H1 (cell line): ENCODE results near the gene CORO7. TPM values are rescaled to one million over a fixed set of nuclear protein-coding genes. Genes with fewer than 3 reads are reported as not detected.

ENCODE experiments used
- CTCF ChIA-PET: fragments of 300-600 bp; sonication (Branson Sonifier 250); formaldehyde crosslinking; loops from one replicate; lab custom pipeline; 2021; ENCODE audit not compliant: partially characterized antibody; lab: Charles Lee
- POLR2A ChIA-PET: fragments of 300-600 bp; sonication (Branson Sonifier 250); formaldehyde crosslinking; loops from one replicate; lab custom pipeline; 2021; ENCODE audit warnings: inconsistent platforms; ENCODE audit not compliant: partially characterized antibody; lab: Charles Lee
- DNase-seq, 2 experiments: peaks; one replicate each; pipeline versions ENCODE4 v3.0.0 to v3.0.0-alpha.2; 2010 to 2022; ENCODE audit warnings: low spot score in 2 of 2, low read depth in 1 of 2, mixed read lengths in 1 of 2
- FAIRE-seq: peaks from 2 replicates; lab custom pipeline; 2011; peaks lifted over from hg19 to GRCh38; lab: Jason Lieb, UNC
- H2AFZ ChIP-seq: 2 replicates; pipeline ENCODE4 v1.8.1; 2012; ENCODE audit warnings: low read length, inconsistent platforms
- H2AK5ac ChIP-seq: 2 replicates; pipeline ENCODE4 v1.6.1; 2013; ENCODE audit warnings: low read depth, low read length
- H2BK120ac ChIP-seq: replicated peaks from 2 replicates; pipeline ENCODE3; 2013; ENCODE audit warnings: low read depth, low read length, inconsistent platforms
- H2BK12ac ChIP-seq: 2 replicates; pipeline ENCODE4 v1.6.1; 2013; ENCODE audit warnings: low read depth, low read length
- H2BK15ac ChIP-seq: 2 replicates; pipeline ENCODE4 v1.6.1; 2013; ENCODE audit warnings: low read length
- H2BK20ac ChIP-seq: 2 replicates; pipeline ENCODE4 v1.6.1; 2013; ENCODE audit warnings: low read length
- H2BK5ac ChIP-seq: 2 replicates; pipeline ENCODE4 v1.6.1; 2013; ENCODE audit warnings: low read depth, low read length
- H3K14ac ChIP-seq: 2 replicates; pipeline ENCODE4 v1.6.1; 2013; ENCODE audit warnings: inconsistent platforms; ENCODE audit not compliant: insufficient read length
- H3K18ac ChIP-seq: 2 replicates; pipeline ENCODE4 v1.6.1; 2013; ENCODE audit warnings: low read length; ENCODE audit errors: extremely low read depth
- H3K23ac ChIP-seq: 2 replicates; pipeline ENCODE4 v1.6.1; 2013; ENCODE audit warnings: inconsistent platforms; ENCODE audit not compliant: insufficient read length
- H3K23me2 ChIP-seq: 2 replicates; pipeline ENCODE4 v1.6.1; 2013; ENCODE audit warnings: low read depth, low read length
- H3K27ac ChIP-seq: 2 replicates; pipeline ENCODE4 v1.6.1; 2011; ENCODE audit warnings: low read depth, low read length, inconsistent platforms
- H3K27me3 ChIP-seq, 4 experiments: replicated peaks in 1 of 4; 1 replicate in 1 of 4; 2 replicates in 3 of 4; pipeline versions ENCODE4 v1.6.1 to v1.8.1; 2011 to 2013; ENCODE audit warnings: low read length in 3 of 4, mild to moderate bottlenecking in 3 of 4, inconsistent platforms in 2 of 4, mixed read lengths in 2 of 4, moderate library complexity in 1 of 4; ENCODE audit not compliant: control insufficient read depth in 3 of 4, insufficient read depth in 3 of 4; ENCODE audit errors: extremely low read depth in 1 of 4
- H3K36me3 ChIP-seq, 4 experiments: 2 replicates each; pipeline versions ENCODE4 v1.6.1 to v1.8.1; 2011 to 2013; ENCODE audit warnings: mild to moderate bottlenecking in 4 of 4, low read length in 3 of 4, moderate library complexity in 2 of 4, control low read depth in 1 of 4, inconsistent platforms in 1 of 4; ENCODE audit not compliant: insufficient read depth in 4 of 4, control insufficient read depth in 2 of 4
- H3K4ac ChIP-seq: replicated peaks from 2 replicates; pipeline ENCODE3; 2013; ENCODE audit warnings: low read length, low read depth, mixed read lengths, inconsistent platforms; ENCODE audit not compliant: insufficient read length
- H3K4me1 ChIP-seq, 4 experiments: replicated peaks in 1 of 4; 1 replicate in 1 of 4; 2 replicates in 3 of 4; pipeline versions ENCODE4 v1.6.1 to v1.8.1; 2011 to 2013; ENCODE audit warnings: low read length in 3 of 4, inconsistent platforms in 2 of 4, mixed read lengths in 1 of 4; ENCODE audit not compliant: insufficient read depth in 4 of 4, control insufficient read depth in 3 of 4
- H3K4me2 ChIP-seq, 2 experiments: 2 replicates each; pipeline versions ENCODE4 v1.6.1 to v1.8.1; 2011 to 2013; ENCODE audit warnings: low read depth in 2 of 2, low read length in 2 of 2, control low read depth in 1 of 2, inconsistent platforms in 1 of 2, mild to moderate bottlenecking in 1 of 2; ENCODE audit not compliant: insufficient read depth in 1 of 2
- H3K4me3 ChIP-seq, 4 experiments: fragments of 200-600, 300-600 bp in 1 of 4; sonication (generic), shearing (Covaris generic), sonication (Bioruptor Twin) in 1 of 4; 2 replicates each; pipeline versions ENCODE4 v1.5.1 to v1.8.1; 2011 to 2016; ENCODE audit warnings: low read length in 4 of 4, low read depth in 3 of 4, control low read depth in 2 of 4, inconsistent platforms in 2 of 4, mild to moderate bottlenecking in 2 of 4, mixed read lengths in 1 of 4, moderate library complexity in 1 of 4; ENCODE audit not compliant: insufficient read depth in 2 of 4; ENCODE audit errors: extremely low read depth in 1 of 4
- H3K56ac ChIP-seq: replicated peaks from 2 replicates; pipeline ENCODE3; 2013; ENCODE audit warnings: low read depth, mild to moderate bottlenecking, mixed read lengths, low read length, inconsistent platforms; ENCODE audit not compliant: insufficient read length
- H3K79me1 ChIP-seq: 2 replicates; pipeline ENCODE4 v1.6.1; 2013; ENCODE audit warnings: low read depth, low read length, control low read depth
- H3K79me2 ChIP-seq, 2 experiments: 2 replicates each; pipeline versions ENCODE4 v1.6.1 to v1.8.1; 2012 to 2013; ENCODE audit warnings: low read length in 2 of 2, mild to moderate bottlenecking in 2 of 2, inconsistent platforms in 1 of 2; ENCODE audit not compliant: insufficient read depth in 2 of 2, control insufficient read depth in 1 of 2
- H3K9ac ChIP-seq, 4 experiments: replicated peaks in 1 of 4; 1 replicate in 1 of 4; 2 replicates in 3 of 4; pipeline versions ENCODE4 v1.6.1 to v1.8.1; 2011 to 2013; ENCODE audit warnings: low read depth in 3 of 4, low read length in 3 of 4, control low read depth in 2 of 4, mild to moderate bottlenecking in 2 of 4, moderate library complexity in 2 of 4, inconsistent platforms in 1 of 4; ENCODE audit errors: extremely low read depth in 1 of 4
- H3K9me3 ChIP-seq, 2 experiments: 2 replicates each; pipeline versions ENCODE4 v1.6.1 to v1.8.1; 2012 to 2013; ENCODE audit warnings: mild to moderate bottlenecking in 2 of 2, moderate library complexity in 2 of 2, control low read depth in 1 of 2, inconsistent platforms in 1 of 2, low read depth in 1 of 2, low read length in 1 of 2, mixed read lengths in 1 of 2; ENCODE audit not compliant: insufficient read depth in 2 of 2
- H4K20me1 ChIP-seq, 2 experiments: replicated peaks in 1 of 2; 2 replicates each; pipeline versions ENCODE3 to v1.8.1; 2011 to 2013; ENCODE audit warnings: inconsistent platforms in 2 of 2, low read length in 2 of 2, mild to moderate bottlenecking in 1 of 2; ENCODE audit not compliant: insufficient read depth in 2 of 2, control insufficient read depth in 1 of 2
- H4K5ac ChIP-seq: 2 replicates; pipeline ENCODE4 v1.6.1; 2013; ENCODE audit warnings: low read length, low read depth, mixed read lengths, inconsistent platforms; ENCODE audit not compliant: insufficient read length
- H4K8ac ChIP-seq: 2 replicates; pipeline ENCODE4 v1.8.0; 2013; ENCODE audit warnings: mild to moderate bottlenecking, moderate library complexity, low read length, inconsistent platforms; ENCODE audit not compliant: insufficient read depth; ENCODE audit errors: extremely low read depth
- H4K91ac ChIP-seq: replicated peaks from 2 replicates; pipeline ENCODE3; 2013; ENCODE audit warnings: low read length, mixed read lengths, inconsistent platforms; ENCODE audit not compliant: insufficient read length
- EP300 ChIP-seq, 2 experiments: IDR thresholded peaks; 1 replicate in 1 of 2; 2 replicates in 1 of 2; pipeline ENCODE4 v1.6.1; 2011 to 2012; ENCODE audit warnings: low read depth in 2 of 2, low read length in 2 of 2, mild to moderate bottlenecking in 2 of 2, borderline replicate concordance in 1 of 2, inconsistent platforms in 1 of 2, moderate library complexity in 1 of 2
- SIRT6 ChIP-seq: IDR thresholded peaks from one replicate; pipeline ENCODE4 v1.7.1; 2012; ENCODE audit warnings: low read length, inconsistent platforms
- TEAD4 ChIP-seq: IDR thresholded peaks from 2 replicates; pipeline ENCODE4 v1.6.1; 2012; ENCODE audit warnings: low read depth, low read length, inconsistent platforms, mixed read lengths
- WGBS, 2 experiments: shearing (Covaris generic) in 1 of 2; methylation state at CpG; one replicate each; pipeline versions ENCODE4 v1.1.6 to v1.1.7; 2013 to 2015; ENCODE audit warnings: low lambda C conversion rate in 2 of 2, mixed read lengths in 2 of 2, inconsistent platforms in 1 of 2, low coverage in 1 of 2, missing lambda C conversion rate in 1 of 2; ENCODE audit not compliant: insufficient replicate concordance in 2 of 2, insufficient coverage in 1 of 2, insufficient read length in 1 of 2; ENCODE audit errors: extremely low coverage in 1 of 2, missing lambda C conversion rate in 1 of 2; 5-methylcytosine and 5-hydroxymethylcytosine counted together
- polyA plus RNA-seq, 7 experiments: library from polyadenylated mRNA; depleted of rRNA in 3 of 7; stranded (reverse) in 5 of 7; unstranded in 2 of 7; fragments of >200 nt in 5 of 7; fragments of 200-250 nt in 2 of 7; gene quantifications; 1 replicate in 5 of 7; 2 replicates in 1 of 7; 4 replicates in 1 of 7; pipeline versions ENCODE4 v1.2.1 to v1.2.3, GENCODE V29; 2011 to 2013; ENCODE audit warnings: missing spikeins in 2 of 7, mixed read lengths in 2 of 7
- total RNA-seq: library from RNA; stranded (reverse); fragmentation: NEBNext Ultra II Directional; extraction: Animal tissue kit (Norgen Biotek cat#: 25700); gene quantifications from 2 replicates; pipeline ENCODE4 v1.2.1, GENCODE V29; 2021

CORO7 gene
- total and polyA plus RNA-seq, 2 of the 8 experiments (the other 6 are each of a cell fraction or from before 2014, with no cell fraction given): 25.2 to 29.8 TPM

DNA sequence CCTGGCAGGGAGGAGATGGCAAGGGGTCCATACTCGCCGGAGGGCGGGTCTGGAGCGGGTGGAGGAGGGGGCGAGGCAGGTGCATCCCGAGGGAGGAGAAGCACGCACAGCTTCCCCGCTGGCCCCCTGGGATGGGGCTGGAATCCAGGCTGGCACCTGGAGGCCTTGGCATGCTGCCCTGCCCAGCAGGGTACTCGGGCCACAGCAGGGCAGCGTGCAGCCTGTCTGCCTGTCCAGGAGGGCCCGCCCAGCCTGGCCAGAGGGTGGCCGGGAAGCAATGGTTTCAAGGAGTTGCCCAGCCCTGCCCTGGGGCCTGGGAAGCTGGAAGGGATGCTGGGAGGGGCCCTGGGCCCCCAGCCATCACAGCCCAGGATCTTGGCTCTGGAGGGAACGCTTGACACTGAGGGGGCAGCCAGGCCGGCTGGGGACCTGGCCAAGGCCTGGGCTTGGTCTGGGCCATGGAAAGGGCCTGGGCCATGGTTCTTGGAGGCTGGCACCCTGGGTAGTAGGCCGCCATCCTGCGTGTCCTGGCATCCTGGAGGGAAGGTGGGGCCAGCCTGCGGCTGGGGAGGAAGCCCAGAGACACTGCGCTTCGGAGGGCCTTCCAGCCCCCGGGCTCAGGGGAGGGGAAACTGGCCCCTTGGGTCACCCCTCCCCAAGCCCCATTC lies 99.4 kb downstream of the CORO7 start:
- Histone ChIP-seq H3K4me3 (peak overlapping the region; percentile 63 to 92 (median 68)), H4K20me1 (peaks cover 19 to 20% of the 10 kb centered on the region in 2 experiments), H2BK20ac (no peak overlapping the region), H3K27ac (no peak overlapping the region), H3K9ac (no peak overlapping the region; a peak in 1 of 7 replicates), H3K4me2 (peak overlapping the region; percentile 64 to 98), H3K4ac (no peak overlapping the region), H3K4me1 (peaks cover 0 to 39% (median 34%) of the 10 kb centered on the region in 4 experiments; a peak in 6 of 7 replicates), H4K5ac (no peak overlapping the region), H2BK120ac (no peak overlapping the region), H3K27me3 (peaks cover 0 to 15% (median 11%) of the 10 kb centered on the region in 4 experiments; a peak in 6 of 7 replicates), H4K8ac (no peak overlapping the region), H3K9me3 (no peaks in the 10 kb centered on the region), H2AK5ac (no peak overlapping the region), H4K91ac (peak overlapping the region; percentile 17), H3K18ac (peak overlapping the region; percentile 62; the same call in 1 of the 2 replicates), H2BK5ac (no peak overlapping the region; the same call in 1 of the 2 replicates), H3K14ac (no peak overlapping the region), H3K79me2 (peaks cover 0 to 55% of the 10 kb centered on the region in 2 experiments; a peak in 3 of 4 replicates), H3K56ac (no peak overlapping the region), H3K23ac (no peak overlapping the region), H3K79me1 (peaks cover 11% of the 10 kb centered on the region), H3K36me3 (no peaks in the 10 kb centered on the region), H2BK15ac (0 out of 2 replicates have a peak overlapping the region, but pooled peaks have one; percentile 72), H3K23me2 (peaks cover 12% of the 10 kb centered on the region), H2BK12ac (peak overlapping the region; percentile 39; the same call in 1 of the 2 replicates), H2AFZ (no peak overlapping the region)
- 46% methylated on average over 19 of the region's 20 CpGs; no CpG with 5 or more reads in 1 of the 2 experiments for WGBS, 2 experiments
- ChIA-PET CTCF (interaction anchor here (0.8 to 16.7 kb wide), 7 partner anchors 7 to 85 kb away, joined by 3 to 300 read pairs (median 6); no protein-coding TSS in a partner anchor), POLR2A (interaction anchor here (0.7 to 4.2 kb wide), 18 partner anchors 9 to 76 kb away, joined by 3 to 34 read pairs (median 4); partner anchors contain the start of genes PAM16 and TFAP4)
- DNase-seq (peak in 1 of 2 experiments; percentile 73), FAIRE-seq (no peak)
- 0 out of 2 replicates have a peak, but pooled peaks have one; percentile 1 for TF ChIP-seq TEAD4
- no peak for TF ChIP-seq SIRT6
- no peak for TF ChIP-seq EP300 (IDR thresholded peaks at IDR 0.05; ENCODE audit: borderline replicate concordance in 1 of 2, low read depth in 2 of 2, low read length in 2 of 2)
